ENCODE results near the gene PCDHGA2.
A peak's percentile ranks its signal among the peaks of the same experiment; 100 is the strongest.
"Not testable (repeated sequence)": the region's sequence is repeated elsewhere in the genome, so short reads cannot be mapped to it uniquely, and the experiment has no call there.

Gene PCDHGA2

DNA sequence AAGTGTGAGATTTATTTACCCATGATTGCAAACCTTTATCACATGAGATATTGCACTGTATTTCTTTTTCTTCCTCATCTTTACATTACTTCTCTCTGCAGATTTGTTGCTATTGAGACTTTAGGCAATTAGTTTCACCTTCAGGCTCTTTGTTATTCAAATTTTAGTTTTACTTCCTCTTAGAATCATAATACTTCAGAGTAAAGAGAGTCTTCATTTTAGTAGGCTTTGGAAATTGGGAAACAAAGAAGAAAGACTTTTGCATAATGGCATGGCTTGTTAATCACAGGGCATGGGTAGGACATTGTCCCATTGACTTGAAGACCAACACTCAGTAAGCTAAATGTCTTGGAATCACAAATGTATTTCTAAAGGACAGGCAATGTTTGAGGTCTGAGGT is 24.2 kb downstream of the PCDHGA2 start:
- Histone ChIP-seq H3K27me3 (ENCODE audit: control insufficient read depth in 1 of 2, insufficient read depth in 2 of 2, low read length in 2 of 2) (no peaks in the 10 kb centered on the region), H3K36me3 (ENCODE audit: control insufficient read depth in 1 of 2, insufficient read depth in 2 of 2, low read length in 2 of 2) (no peaks in the 10 kb centered on the region), H3K4me3 (ENCODE audit: low read depth in 1 of 2, low read length in 2 of 2) (no peak overlapping the region), H3K4me1 (ENCODE audit: control insufficient read depth in 1 of 2, insufficient read depth in 2 of 2, low read length in 2 of 2) (no peaks in the 10 kb centered on the region), H3K9me3 (ENCODE audit: control insufficient read depth in 1 of 2, low read length in 2 of 2) (peaks cover 31 to 43% of the 10 kb centered on the region in 2 donors), H3K9ac (ENCODE audit: low read depth in 1 of 2, low read length in 2 of 2) (no peak overlapping the region), H3K27ac (ENCODE audit: low read depth, low read length) (no peak overlapping the region)

DNA sequence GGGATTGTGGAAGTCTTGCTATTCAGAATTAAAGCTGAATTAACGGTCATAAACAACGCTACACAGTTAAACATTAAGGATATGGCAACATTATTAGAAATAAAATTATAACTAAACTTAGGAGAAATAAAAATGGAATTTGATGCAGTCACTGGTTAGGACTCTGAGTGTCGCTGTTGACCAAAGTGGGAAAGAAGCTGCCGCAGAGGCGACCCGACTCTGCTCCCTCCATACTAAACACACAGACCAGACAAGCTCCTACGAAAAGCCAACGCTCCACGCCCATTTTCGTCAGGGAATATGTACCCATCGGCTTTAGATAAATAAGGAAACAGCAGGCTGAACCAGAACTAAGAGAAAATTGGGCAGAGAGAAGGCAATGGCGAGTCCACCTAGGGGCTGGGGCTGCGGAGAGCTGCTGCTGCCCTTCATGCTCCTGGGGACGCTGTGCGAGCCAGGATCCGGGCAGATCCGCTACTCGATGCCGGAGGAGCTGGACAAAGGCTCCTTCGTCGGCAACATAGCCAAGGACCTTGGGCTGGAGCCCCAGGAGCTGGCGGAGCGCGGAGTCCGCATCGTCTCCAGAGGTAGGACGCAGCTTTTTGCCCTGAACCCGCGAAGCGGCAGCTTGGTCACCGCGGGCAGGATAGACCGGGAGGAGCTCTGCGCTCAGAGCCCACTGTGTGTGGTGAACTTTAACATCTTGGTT is 25.5 kb downstream of the PCDHGA2 start, which contains the start of gene PCDHGA5:
Gene PCDHGA5, plus strand, starts transcription at position 211 of the 709 bp plus-strand sequence. Its CDS starts 169 bp downstream, at position 380.
- H3K4me3 ChIP-seq (ENCODE audit: low read depth in 1 of 2, low read length in 2 of 2), result no peak within 1 kb of the TSS

DNA sequence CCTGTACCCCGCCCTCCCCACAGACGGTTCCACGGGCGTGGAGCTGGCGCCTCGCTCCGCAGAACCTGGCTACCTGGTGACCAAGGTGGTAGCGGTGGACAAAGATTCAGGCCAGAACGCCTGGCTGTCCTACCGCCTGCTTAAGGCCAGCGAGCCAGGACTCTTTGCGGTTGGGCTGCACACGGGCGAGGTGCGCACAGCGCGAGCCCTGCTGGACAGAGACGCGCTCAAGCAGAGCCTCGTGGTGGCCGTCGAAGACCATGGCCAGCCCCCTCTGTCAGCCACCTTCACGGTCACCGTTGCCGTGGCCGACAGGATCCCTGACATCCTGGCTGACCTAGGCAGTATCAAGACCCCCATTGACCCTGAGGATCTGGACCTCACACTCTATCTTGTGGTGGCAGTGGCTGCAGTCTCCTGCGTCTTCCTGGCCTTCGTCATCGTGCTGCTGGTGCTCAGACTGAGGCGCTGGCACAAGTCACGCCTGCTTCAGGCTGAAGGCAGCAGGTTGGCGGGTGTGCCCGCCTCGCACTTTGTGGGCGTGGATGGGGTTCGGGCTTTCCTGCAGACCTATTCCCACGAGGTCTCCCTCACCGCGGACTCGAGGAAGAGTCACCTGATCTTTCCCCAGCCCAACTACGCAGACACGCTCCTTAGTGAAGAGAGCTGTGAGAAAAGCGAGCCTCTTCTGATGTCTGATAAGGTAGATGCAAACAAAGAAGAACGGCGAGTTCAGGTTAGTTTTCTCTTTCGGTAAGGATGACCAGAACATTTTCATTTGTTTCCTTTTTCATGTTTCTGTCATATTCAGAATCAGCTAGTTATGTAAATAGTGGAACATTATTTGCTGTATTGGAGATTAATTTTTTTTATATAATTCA is 27.7 kb downstream of the PCDHGA2 start:
- H3K4me1 ChIP-seq (ENCODE audit: control insufficient read depth in 1 of 2, insufficient read depth in 2 of 2, low read length in 2 of 2), result no peaks in the 10 kb centered on the region
- H3K9me3 ChIP-seq (ENCODE audit: control insufficient read depth in 1 of 2, low read length in 2 of 2), result peaks cover 34 to 38% of the 10 kb centered on the region in 2 donors
- H3K27me3 ChIP-seq (ENCODE audit: control insufficient read depth in 1 of 2, insufficient read depth in 2 of 2, low read length in 2 of 2), result peaks cover 0 to 5% of the 10 kb centered on the region in 2 donors
- no peak overlapping the region for H3K9ac ChIP-seq (ENCODE audit: low read depth in 1 of 2, low read length in 2 of 2)
- H3K27ac ChIP-seq (ENCODE audit: low read depth, low read length), result no peak overlapping the region
- no peak overlapping the region for H3K4me3 ChIP-seq (ENCODE audit: low read depth in 1 of 2, low read length in 2 of 2)
- H3K36me3 ChIP-seq (ENCODE audit: control insufficient read depth in 1 of 2, insufficient read depth in 2 of 2, low read length in 2 of 2), result no peaks in the 10 kb centered on the region

More for the DNA sequence above, 25.5 kb downstream of the PCDHGA2 start, which contains the start of gene PCDHGA5:
- no peaks in the 10 kb centered on the region for H3K27me3 ChIP-seq (ENCODE audit: control insufficient read depth in 1 of 2, insufficient read depth in 2 of 2, low read length in 2 of 2)
- H3K27ac ChIP-seq (ENCODE audit: low read depth, low read length), result no peak within 1 kb of the TSS
- peaks cover 31 to 43% of the 10 kb centered on the region in 2 donors for H3K9me3 ChIP-seq (ENCODE audit: control insufficient read depth in 1 of 2, low read length in 2 of 2)
- no peaks in the 10 kb centered on the region for H3K36me3 ChIP-seq (ENCODE audit: control insufficient read depth in 1 of 2, insufficient read depth in 2 of 2, low read length in 2 of 2)
- no peak within 1 kb of the TSS for H3K9ac ChIP-seq (ENCODE audit: low read depth in 1 of 2, low read length in 2 of 2)
- no peaks in the 10 kb centered on the region for H3K4me1 ChIP-seq (ENCODE audit: control insufficient read depth in 1 of 2, insufficient read depth in 2 of 2, low read length in 2 of 2)

DNA sequence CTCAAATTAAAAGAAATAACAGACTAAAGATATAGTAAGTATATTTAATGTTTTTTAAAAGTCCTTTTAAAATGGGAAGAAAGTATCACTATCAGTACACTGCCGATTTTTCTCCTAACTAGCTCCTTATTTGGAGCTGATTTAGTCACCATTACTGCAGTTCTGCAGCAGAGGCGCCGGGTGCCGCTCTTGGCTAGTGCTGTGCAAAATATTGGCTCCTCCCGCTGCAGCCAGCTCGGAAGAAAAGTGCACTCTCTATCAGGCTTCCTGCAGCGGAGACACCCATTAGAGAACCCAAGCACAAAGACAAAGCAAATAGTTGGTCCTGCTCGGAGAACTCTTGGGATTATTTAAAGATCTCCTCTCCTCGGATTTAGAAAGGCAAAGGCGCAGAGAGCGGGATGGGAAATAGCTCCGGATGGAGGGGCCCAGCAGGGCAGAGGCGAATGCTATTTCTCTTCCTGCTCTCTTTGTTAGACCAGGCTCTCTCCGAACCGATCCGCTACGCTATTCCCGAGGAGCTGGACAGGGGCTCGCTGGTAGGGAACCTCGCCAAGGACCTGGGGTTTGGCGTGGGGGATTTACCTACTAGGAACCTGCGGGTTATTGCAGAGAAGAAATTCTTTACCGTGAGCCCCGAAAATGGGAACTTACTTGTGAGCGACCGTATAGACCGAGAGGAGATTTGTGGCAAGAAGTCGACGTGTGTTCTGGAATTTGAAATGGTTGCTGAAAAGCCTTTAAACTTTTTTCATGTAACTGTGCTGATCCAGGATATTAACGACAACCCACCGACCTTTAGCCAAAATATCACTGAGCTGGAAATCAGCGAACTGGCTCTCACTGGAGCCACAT is 31.7 kb downstream of the PCDHGA2 start, which contains the start of gene PCDHGB3:
Gene PCDHGB3, plus strand, starts transcription at position 249 of the 855 bp plus-strand sequence. Its CDS starts 153 bp downstream, at position 402.
- H3K9me3 ChIP-seq (ENCODE audit: control insufficient read depth in 1 of 2, low read length in 2 of 2), result peaks cover 38 to 46% of the 10 kb centered on the region in 2 donors
- peaks cover 0 to 5% of the 10 kb centered on the region in 2 donors for H3K27me3 ChIP-seq (ENCODE audit: control insufficient read depth in 1 of 2, insufficient read depth in 2 of 2, low read length in 2 of 2)
- no peak within 1 kb of the TSS for H3K9ac ChIP-seq (ENCODE audit: low read depth in 1 of 2, low read length in 2 of 2)
- H3K27ac ChIP-seq (ENCODE audit: low read depth, low read length), result no peak within 1 kb of the TSS
- no peaks in the 10 kb centered on the region for H3K36me3 ChIP-seq (ENCODE audit: control insufficient read depth in 1 of 2, insufficient read depth in 2 of 2, low read length in 2 of 2)
- H3K4me3 ChIP-seq (ENCODE audit: low read depth in 1 of 2, low read length in 2 of 2), result peak within 1 kb of the TSS; percentile 18 to 49
- no peaks in the 10 kb centered on the region for H3K4me1 ChIP-seq (ENCODE audit: control insufficient read depth in 1 of 2, insufficient read depth in 2 of 2, low read length in 2 of 2)

DNA sequence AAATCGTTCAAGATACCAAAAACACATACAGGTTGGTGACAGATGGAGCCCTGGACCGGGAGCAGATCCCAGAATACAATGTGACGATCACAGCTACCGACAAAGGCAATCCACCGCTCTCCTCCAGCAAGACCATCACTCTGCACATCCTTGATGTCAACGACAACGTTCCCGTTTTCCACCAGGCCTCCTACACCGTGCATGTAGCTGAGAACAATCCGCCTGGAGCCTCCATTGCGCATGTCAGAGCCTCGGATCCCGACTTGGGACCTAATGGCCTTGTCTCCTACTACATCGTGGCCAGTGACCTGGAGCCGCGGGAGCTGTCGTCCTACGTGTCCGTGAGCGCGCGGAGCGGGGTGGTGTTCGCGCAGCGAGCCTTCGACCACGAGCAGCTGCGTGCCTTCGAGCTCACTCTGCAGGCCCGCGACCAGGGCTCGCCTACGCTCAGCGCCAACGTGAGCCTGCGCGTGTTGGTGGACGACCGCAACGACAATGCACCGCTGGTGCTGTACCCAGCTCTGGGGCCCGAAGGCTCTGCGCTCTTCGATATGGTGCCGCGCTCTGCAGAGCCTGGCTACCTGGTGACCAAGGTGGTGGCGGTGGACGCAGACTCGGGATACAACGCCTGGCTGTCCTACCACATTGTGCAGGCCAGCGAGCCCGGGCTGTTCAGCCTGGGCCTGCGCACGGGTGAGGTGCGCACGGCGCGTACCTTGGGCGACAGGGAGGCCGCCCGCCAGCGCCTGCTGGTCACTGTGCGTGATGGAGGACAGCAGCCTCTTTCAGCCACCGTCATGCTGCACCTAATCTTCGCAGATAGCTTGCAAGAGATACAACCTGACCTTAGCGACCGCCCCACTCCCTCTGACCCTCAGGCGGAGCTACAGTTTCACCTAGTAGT is 33.3 kb downstream of the PCDHGA2 start:
- Histone ChIP-seq H3K36me3 (ENCODE audit: control insufficient read depth in 1 of 2, insufficient read depth in 2 of 2, low read length in 2 of 2) (no peaks in the 10 kb centered on the region), H3K27ac (ENCODE audit: low read depth, low read length) (no peak overlapping the region), H3K27me3 (ENCODE audit: control insufficient read depth in 1 of 2, insufficient read depth in 2 of 2, low read length in 2 of 2) (peaks cover 0 to 5% of the 10 kb centered on the region in 2 donors), H3K4me3 (ENCODE audit: low read depth in 1 of 2, low read length in 2 of 2) (peak overlapping the region in 1 of 2 donors; percentile 21), H3K9ac (ENCODE audit: low read depth in 1 of 2, low read length in 2 of 2) (no peak overlapping the region), H3K9me3 (ENCODE audit: control insufficient read depth in 1 of 2, low read length in 2 of 2) (peaks cover 40 to 47% of the 10 kb centered on the region in 2 donors), H3K4me1 (ENCODE audit: control insufficient read depth in 1 of 2, insufficient read depth in 2 of 2, low read length in 2 of 2) (no peaks in the 10 kb centered on the region)

DNA sequence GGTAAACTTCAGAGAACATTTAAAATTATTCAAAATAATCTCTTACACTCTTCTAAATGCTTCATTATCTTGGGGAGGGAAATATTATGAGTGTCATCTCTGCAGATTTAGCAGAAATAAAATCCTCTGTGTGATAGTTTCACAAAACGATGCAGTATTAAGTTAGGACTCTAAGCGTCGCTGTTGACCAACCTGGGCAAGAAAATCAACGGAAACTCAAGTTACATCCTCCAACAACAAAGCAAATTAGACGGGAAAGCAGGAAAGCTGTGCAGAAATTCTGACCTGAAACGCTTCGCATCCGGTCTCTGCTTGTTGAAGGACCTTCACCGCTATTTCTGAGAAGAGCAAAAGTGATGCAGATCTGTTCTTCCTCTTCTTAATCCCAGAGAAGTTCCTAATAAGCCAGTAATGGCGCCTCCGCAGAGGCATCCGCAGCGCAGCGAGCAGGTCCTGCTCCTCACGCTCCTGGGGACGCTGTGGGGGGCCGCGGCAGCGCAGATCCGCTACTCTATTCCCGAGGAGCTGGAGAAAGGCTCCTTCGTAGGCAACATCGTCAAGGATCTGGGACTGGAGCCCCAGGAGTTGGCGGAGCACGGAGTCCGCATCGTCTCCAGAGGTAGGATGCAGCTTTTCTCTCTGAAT is 35.2 kb downstream of the PCDHGA2 start, which contains the start of gene PCDHGA6:
Gene PCDHGA6, plus strand, starts transcription at position 219 of the 645 bp plus-strand sequence. Its CDS starts 193 bp downstream, at position 412.
- Histone ChIP-seq H3K9ac (ENCODE audit: low read depth in 1 of 2, low read length in 2 of 2) (no peak within 1 kb of the TSS), H3K9me3 (ENCODE audit: control insufficient read depth in 1 of 2, low read length in 2 of 2) (peaks cover 40 to 49% of the 10 kb centered on the region in 2 donors), H3K36me3 (ENCODE audit: control insufficient read depth in 1 of 2, insufficient read depth in 2 of 2, low read length in 2 of 2) (no peaks in the 10 kb centered on the region), H3K4me3 (ENCODE audit: low read depth in 1 of 2, low read length in 2 of 2) (peak within 1 kb of the TSS in 1 of 2 donors; percentile 43), H3K27ac (ENCODE audit: low read depth, low read length) (no peak within 1 kb of the TSS), H3K4me1 (ENCODE audit: control insufficient read depth in 1 of 2, insufficient read depth in 2 of 2, low read length in 2 of 2) (no peaks in the 10 kb centered on the region), H3K27me3 (ENCODE audit: control insufficient read depth in 1 of 2, insufficient read depth in 2 of 2, low read length in 2 of 2) (peaks cover 0 to 5% of the 10 kb centered on the region in 2 donors)

DNA sequence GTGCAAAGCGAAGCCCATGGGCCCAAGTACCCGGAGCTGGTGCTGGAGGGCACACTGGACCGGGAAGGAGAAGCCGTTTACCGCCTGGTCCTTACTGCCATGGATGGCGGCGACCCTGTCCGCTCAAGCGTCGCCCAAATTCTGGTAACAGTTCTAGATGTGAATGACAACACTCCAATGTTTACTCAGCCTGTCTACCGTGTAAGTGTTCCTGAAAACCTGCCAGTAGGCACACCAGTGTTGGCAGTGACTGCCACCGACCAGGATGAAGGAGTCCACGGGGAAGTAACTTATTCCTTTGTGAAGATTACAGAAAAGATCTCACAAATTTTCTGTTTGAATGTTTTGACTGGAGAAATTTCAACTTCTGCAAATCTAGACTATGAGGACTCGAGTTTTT is 36.1 kb downstream of the PCDHGA2 start:
- H3K4me1 ChIP-seq (ENCODE audit: control insufficient read depth in 1 of 2, insufficient read depth in 2 of 2, low read length in 2 of 2), result no peaks in the 10 kb centered on the region
- no peaks in the 10 kb centered on the region for H3K36me3 ChIP-seq (ENCODE audit: control insufficient read depth in 1 of 2, insufficient read depth in 2 of 2, low read length in 2 of 2)
- H3K4me3 ChIP-seq (ENCODE audit: low read depth in 1 of 2, low read length in 2 of 2), result no peak overlapping the region
- peaks cover 40 to 49% of the 10 kb centered on the region in 2 donors for H3K9me3 ChIP-seq (ENCODE audit: control insufficient read depth in 1 of 2, low read length in 2 of 2)
- peaks cover 0 to 5% of the 10 kb centered on the region in 2 donors for H3K27me3 ChIP-seq (ENCODE audit: control insufficient read depth in 1 of 2, insufficient read depth in 2 of 2, low read length in 2 of 2)
- no peak overlapping the region for H3K27ac ChIP-seq (ENCODE audit: low read depth, low read length)
- H3K9ac ChIP-seq (ENCODE audit: low read depth in 1 of 2, low read length in 2 of 2), result no peak overlapping the region

DNA sequence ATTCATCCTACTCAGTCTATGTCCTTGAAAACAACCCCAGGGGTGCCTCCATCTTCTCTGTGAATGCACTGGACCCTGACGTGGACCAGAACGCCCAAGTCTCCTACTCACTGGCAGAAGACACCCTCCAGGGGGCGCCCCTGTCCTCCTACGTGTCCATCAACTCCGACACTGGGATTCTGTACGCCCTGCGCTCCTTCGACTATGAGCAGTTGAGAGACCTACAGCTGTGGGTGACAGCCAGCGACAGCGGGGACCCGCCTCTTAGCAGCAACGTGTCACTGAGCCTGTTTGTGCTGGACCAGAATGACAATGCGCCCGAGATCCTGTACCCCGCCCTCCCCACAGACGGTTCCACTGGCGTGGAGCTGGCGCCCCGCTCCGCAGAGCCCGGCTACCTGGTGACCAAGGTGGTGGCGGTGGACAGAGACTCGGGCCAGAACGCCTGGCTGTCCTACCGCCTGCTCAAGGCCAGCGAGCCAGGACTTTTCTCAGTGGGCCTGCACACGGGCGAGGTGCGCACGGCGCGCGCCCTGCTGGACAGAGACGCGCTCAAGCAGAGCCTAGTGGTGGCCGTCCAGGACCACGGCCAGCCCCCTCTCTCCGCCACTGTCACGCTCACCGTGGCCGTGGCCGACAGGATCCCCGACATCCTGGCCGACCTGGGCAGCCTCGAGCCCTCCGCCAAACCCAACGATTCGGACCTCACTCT is 37.0 kb downstream of the PCDHGA2 start:
- H3K4me3 ChIP-seq (ENCODE audit: low read depth in 1 of 2, low read length in 2 of 2); H3K27me3 ChIP-seq (ENCODE audit: control insufficient read depth in 1 of 2, insufficient read depth in 2 of 2, low read length in 2 of 2); H3K9ac ChIP-seq (ENCODE audit: low read depth in 1 of 2, low read length in 2 of 2); H3K27ac ChIP-seq (ENCODE audit: low read depth, low read length); H3K36me3 ChIP-seq (ENCODE audit: control insufficient read depth in 1 of 2, insufficient read depth in 2 of 2, low read length in 2 of 2); H3K4me1 ChIP-seq (ENCODE audit: control insufficient read depth in 1 of 2, insufficient read depth in 2 of 2, low read length in 2 of 2): not testable (repeated sequence)
- peaks cover 33 to 47% of the 10 kb centered on the region in 2 donors for H3K9me3 ChIP-seq (ENCODE audit: control insufficient read depth in 1 of 2, low read length in 2 of 2)

All from duodenal mucosa (tissue), 2 donors.